ENCODE data around the gene CPLX4. TPM values are rescaled to one million over a fixed set of nuclear protein-coding genes. Genes with fewer than 3 reads are reported as not detected.
A peak's percentile ranks its signal among the peaks of the same experiment; 100 is the strongest.

The CPLX4 gene, protein sequence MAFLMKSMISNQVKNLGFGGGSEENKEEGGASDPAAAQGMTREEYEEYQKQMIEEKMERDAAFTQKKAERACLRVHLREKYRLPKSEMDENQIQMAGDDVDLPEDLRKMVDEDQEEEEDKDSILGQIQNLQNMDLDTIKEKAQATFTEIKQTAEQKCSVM
- not detected in 2 replicates for total RNA-seq (ENCODE audit: low replicate concordance)
- long read RNA-seq = 0 reads

DNA sequence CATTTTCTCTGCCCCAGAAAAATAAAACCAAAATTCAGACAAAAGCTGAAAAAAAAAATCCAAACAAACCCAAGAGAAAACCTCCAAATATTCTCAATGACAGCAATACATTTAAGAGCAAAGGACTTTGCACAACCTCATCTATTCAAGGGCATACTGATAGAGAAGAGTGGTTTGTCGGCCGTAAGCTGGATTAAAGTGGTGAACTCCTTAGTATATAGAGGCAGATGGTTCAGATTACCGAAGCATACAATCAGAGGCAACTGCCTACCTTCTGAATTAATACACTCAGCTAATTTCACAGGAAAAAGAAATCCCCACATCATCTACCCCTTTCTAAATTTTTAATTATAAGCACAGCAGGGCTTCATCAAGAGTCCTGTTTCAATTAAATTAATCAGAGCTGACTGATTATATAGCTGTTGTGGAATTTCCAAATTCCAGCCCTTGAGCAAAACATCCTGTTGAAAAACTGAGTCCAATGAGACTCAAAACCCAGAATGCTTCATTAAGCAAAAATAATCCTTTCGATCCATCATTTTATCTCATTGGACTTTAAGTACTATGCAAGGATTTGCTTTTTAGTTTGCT lies at the start of gene CPLX4:
Gene CPLX4 (minus strand): TSS at position 190 of the 591 bp plus-strand sequence. CDS start 187 bp downstream, at position 3.
- H3K27ac Mint-ChIP-seq = no peak within 1 kb of the TSS
- TF ChIP-seq, protein P1, sequence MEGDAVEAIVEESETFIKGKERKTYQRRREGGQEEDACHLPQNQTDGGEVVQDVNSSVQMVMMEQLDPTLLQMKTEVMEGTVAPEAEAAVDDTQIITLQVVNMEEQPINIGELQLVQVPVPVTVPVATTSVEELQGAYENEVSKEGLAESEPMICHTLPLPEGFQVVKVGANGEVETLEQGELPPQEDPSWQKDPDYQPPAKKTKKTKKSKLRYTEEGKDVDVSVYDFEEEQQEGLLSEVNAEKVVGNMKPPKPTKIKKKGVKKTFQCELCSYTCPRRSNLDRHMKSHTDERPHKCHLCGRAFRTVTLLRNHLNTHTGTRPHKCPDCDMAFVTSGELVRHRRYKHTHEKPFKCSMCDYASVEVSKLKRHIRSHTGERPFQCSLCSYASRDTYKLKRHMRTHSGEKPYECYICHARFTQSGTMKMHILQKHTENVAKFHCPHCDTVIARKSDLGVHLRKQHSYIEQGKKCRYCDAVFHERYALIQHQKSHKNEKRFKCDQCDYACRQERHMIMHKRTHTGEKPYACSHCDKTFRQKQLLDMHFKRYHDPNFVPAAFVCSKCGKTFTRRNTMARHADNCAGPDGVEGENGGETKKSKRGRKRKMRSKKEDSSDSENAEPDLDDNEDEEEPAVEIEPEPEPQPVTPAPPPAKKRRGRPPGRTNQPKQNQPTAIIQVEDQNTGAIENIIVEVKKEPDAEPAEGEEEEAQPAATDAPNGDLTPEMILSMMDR (conservative IDR thresholded peaks at IDR 0.05) = no peak
- no peak for DNase-seq (ENCODE audit: extremely low spot score, unreplicated experiment)
- H3K36me3 Mint-ChIP-seq = no peaks in the 10 kb centered on the region
- no peaks in the 10 kb centered on the region for H3K9me3 Mint-ChIP-seq
- no peak within 1 kb of the TSS for H3K4me3 Mint-ChIP-seq
- no peaks in the 10 kb centered on the region for H3K4me1 Mint-ChIP-seq (ENCODE audit: unreplicated experiment)
- peaks cover 4% of the 10 kb centered on the region for H3K27me3 Mint-ChIP-seq

DNA sequence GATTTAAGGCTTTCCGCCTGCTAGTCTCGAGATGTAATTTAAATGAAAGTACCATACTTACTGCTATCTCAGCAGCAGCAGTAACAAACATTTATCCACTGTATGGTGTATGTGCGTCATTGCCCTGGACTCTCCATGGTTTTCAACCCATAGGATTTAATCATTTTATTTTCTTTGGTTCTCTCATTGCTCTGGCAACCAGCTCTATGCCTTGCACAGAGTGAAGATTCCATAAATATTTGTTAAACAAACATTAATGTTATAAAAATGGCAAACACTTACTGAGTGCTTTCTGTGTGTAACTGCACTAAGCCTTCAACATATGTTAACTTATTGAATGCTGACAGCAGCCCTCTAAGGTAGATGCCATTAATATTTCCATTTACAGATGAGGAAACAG lies 41.9 kb upstream of the CPLX4 start:
- no peak for DNase-seq (ENCODE audit: extremely low spot score, unreplicated experiment)
- Mint-ChIP-seq H3K9me3 (no peaks in the 10 kb centered on the region), H3K27me3 (peaks cover 6% of the 10 kb centered on the region), H3K4me1 (ENCODE audit: unreplicated experiment) (peaks cover 18% of the 10 kb centered on the region), H3K27ac (no peak overlapping the region), H3K36me3 (peaks cover 2% of the 10 kb centered on the region), H3K4me3 (peak overlapping the region; percentile 96)
- TF ChIP-seq, protein P1 (conservative IDR thresholded peaks at IDR 0.05) = no peak

DNA sequence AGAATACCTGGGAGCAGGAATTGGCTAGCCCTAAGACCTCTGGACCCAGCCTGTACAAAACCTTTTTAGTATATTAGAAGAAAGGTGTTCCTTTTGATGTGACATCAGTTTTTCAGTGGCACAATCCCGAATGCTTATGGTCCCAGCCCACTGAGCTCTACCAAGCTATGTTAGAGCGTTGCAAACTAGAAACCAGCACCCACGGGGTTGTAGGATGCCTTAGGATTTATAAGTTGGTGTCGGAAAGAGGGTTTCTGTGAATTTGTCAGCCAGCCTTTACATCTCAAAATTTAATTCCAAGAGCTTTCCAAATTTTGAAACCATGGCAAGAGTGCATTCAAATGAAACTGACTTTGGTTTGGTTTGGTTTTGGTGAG lies 41.1 kb upstream of the CPLX4 start:
- TF ChIP-seq, protein P1 (conservative IDR thresholded peaks at IDR 0.05) = no peak
- DNase-seq (ENCODE audit: extremely low spot score, unreplicated experiment) = no peak
- peaks cover 6% of the 10 kb centered on the region for H3K27me3 Mint-ChIP-seq

DNA sequence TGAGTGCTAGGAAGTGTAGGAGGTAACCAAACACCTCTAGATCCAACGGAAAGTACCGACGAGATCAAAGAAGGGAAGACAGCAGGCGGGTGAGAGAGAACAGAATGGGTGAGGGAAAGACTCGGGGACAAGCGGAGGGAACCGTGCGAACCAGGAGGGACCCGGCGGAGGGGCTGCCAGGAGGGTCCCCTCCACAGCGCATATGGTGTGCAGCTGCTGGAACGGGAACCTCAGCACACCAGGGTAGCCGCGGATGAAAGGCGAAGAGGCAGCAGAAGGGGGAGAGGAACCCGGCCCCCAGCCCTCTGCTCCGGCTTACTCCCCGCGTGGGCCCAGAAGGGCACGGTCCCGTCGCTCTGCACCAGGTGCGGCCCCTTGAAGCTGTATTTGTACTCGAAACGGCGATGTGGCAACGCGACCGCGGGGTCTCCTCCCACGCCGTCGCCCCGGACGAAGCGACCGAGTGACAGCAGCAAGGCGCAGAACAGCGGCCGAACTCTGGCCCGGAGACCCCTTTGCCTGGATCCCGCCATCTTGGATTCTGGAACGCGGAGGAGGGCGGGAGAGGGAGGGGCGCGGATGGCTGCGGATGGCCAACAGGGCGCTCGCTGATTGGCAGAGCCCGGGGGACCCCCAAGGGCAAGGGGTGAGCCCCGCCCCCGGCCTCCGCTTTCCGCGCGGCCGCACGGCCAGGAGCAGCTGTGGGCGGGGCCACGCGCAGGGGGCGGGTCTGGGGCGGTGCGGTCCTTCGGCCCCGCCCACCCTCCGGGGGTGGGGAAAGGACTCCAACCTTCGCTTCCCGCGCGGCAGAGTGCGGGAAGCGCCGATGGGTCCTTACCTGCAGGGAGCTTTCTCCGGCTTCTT lies 40.5 kb upstream of the CPLX4 start, which contains the start of gene LMAN1:
Gene LMAN1 (minus strand): TSS at position 554 of the 864 bp plus-strand sequence. CDS start 21 bp downstream, at position 533.
- Mint-ChIP-seq H3K4me1 (ENCODE audit: unreplicated experiment) (peaks cover 18% of the 10 kb centered on the region), H3K36me3 (peaks cover 10% of the 10 kb centered on the region), H3K27me3 (peaks cover 3% of the 10 kb centered on the region), H3K9me3 (no peaks in the 10 kb centered on the region), H3K27ac (peak within 1 kb of the TSS; percentile 96), H3K4me3 (peak within 1 kb of the TSS; percentile 96)
- DNase-seq (ENCODE audit: extremely low spot score, unreplicated experiment) = peak; percentile 98
- TF ChIP-seq, protein P1 (conservative IDR thresholded peaks at IDR 0.05) = no peak

More for the DNA sequence above, 41.1 kb upstream of the CPLX4 start:
- peaks cover 18% of the 10 kb centered on the region for H3K4me1 Mint-ChIP-seq (ENCODE audit: unreplicated experiment)
- H3K36me3 Mint-ChIP-seq = peaks cover 8% of the 10 kb centered on the region
- H3K27ac Mint-ChIP-seq = peak overlapping the region; percentile 62
- H3K4me3 Mint-ChIP-seq = peak overlapping the region; percentile 96
- H3K9me3 Mint-ChIP-seq = no peaks in the 10 kb centered on the region

DNA sequence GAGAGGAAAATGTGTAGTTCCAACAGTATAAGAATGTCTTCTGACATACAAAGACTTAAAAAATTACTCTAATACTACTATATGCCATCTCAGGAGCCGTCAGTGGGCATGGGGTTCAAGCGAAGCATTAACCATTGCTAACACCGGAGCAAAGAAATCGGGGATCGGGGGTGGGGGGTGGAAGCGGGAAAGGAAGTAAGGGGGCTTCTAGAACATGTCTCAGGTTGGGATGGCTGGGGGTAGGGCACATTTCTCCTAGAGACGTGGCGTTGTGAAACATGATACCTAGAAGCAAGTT lies 39.9 kb upstream of the CPLX4 start:
- H3K36me3 Mint-ChIP-seq = peaks cover 10% of the 10 kb centered on the region
- DNase-seq (ENCODE audit: extremely low spot score, unreplicated experiment) = no peak
- peak overlapping the region; percentile 96 for H3K4me3 Mint-ChIP-seq

More for the DNA sequence above, 39.9 kb upstream of the CPLX4 start:
- peaks cover 18% of the 10 kb centered on the region for H3K4me1 Mint-ChIP-seq (ENCODE audit: unreplicated experiment)
- TF ChIP-seq, protein P1 (conservative IDR thresholded peaks at IDR 0.05) = no peak
- peaks cover 2% of the 10 kb centered on the region for H3K27me3 Mint-ChIP-seq
- peak overlapping the region; percentile 96 for H3K27ac Mint-ChIP-seq
- no peaks in the 10 kb centered on the region for H3K9me3 Mint-ChIP-seq

Measured in type B pancreatic cell (in vitro differentiated cells).